CMK (cell line): ENCODE measurements around the gene ILRUN.
"Not testable (repeated sequence)": the region's sequence is repeated elsewhere in the genome, so short reads cannot be mapped to it uniquely, and the experiment has no call there.

Experiments used
- DNase-seq: peaks from one replicate; pipeline ENCODE4 v3.0.0-alpha.2; 2010; ENCODE audit warnings: low read depth

The ILRUN gene

DNA sequence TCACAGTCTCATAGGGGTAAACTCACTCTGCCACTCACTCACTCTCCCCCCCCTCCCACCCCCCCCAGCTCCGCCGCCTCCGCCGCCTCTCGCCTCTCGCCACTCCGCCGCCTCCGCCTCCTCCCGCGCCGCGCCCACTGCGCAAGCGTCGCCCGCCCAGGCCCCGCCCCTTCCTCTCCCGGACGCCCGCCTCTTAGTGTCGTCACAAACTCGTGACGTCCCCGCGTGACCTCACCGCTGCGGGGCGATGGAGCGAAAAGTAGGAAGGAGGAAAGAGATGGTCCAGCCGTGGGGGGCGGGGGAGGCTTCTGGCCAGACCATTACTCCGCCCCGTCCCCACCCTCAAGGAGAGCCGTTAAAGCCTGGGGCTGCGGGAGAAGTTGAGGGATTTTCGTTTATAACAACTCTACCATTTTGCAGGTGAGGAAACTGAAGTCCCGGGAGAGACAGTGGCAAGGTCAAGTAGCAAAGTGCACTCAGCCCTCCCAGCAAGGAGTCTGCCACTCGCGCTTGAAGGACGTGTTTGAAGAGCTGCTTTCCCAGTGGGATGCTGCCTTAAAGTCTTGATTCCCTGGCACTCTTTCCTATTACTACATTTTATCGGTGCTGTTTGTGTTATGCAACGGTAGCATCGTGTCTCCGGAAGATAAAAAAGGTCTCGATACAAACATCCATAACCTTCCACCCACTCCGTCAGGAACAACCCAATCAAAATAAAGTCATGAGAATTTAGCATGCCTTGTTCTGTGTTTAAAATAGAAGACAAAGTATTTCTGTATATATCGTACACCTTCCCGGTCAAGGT lies at the start of gene ILRUN:
Gene ILRUN (minus strand): TSS at position 29 of the 805 bp plus-strand sequence. CDS start 164 bp downstream, outside the sequence.
- peak; percentile 85 for DNase-seq

GRCh38 chr6:34745277-34746103 lies 48.9 kb upstream of the ILRUN start:
- no peak for DNase-seq

- DNase-seq, result not testable (repeated sequence)
Measured at GRCh38 chr6:34744294-34744647, 47.7 kb upstream of the ILRUN start.

- DNase-seq, result no peak
Measured at GRCh38 chr6:34743625-34744293, 47.2 kb upstream of the ILRUN start.

GRCh38 chr6:34742094-34742493 lies 45.5 kb upstream of the ILRUN start:
- DNase-seq, result no peak

DNA sequence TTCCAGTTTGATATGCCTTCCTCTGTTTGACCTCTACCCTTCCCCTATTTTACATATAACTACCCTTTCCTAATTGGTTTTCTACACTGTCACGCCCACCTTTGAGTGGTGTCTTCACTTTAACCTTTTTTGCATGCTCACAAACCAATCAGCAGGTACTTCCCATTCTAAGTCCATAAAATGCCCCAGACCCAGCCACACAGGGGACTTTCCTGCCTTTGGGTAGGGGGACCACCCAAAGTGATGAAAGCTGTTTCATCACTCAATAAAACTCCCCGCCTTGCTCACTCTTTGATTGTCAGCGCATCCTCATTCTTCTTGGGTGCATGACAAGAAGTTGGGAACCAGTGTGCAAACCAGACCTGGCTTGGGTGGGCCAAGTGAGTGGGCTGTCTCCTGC lies 40.3 kb upstream of the ILRUN start:
- no peak for DNase-seq

GRCh38 chr6:34731393-34732060 lies 35.0 kb upstream of the ILRUN start:
- DNase-seq, result no peak

GRCh38 chr6:34729631-34730470 lies 33.3 kb upstream of the ILRUN start:
- no peak for DNase-seq

DNA sequence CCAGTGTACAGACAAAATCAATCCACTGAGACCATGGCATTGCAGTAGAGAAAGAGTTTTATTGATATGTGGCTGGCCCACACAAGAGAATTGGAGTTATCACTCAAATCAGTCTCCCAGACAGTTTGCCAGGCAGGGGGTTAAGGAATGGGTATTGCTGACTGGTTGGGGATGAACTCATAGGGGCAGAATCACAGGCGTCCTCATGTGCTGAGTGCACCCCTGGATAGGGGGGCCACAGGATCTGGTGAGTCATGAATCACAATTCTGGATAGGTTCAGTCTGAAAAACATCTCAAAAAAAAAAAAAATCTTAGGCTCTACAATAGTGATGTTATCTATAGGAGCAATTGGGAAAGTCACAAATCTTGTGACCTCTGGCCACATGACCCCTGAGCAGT lies 29.5 kb upstream of the ILRUN start:
- no peak for DNase-seq

- DNase-seq, result no peak
Measured at GRCh38 chr6:34723203-34723602, 26.6 kb upstream of the ILRUN start.

DNA sequence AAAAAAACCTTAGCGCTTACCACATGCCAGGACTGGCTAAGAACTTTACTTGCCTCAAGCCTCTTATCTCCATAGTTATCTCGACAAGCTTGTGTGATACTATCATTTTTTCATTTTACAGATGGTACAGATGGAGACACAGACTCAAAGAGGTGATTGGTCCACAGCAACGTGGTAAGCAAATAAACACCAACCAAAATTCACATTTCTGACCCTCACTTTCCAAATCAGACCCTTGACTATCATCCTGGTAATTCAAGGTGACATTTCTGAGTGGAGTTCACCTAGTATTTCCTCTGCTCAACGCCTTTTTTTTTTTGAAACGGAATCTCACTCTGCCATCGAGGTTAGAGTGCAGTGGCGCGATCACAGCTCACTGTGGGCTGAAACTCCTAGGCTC lies 25.9 kb upstream of the ILRUN start:
- DNase-seq, result no peak

GRCh38 chr6:34720160-34720559 lies 23.6 kb upstream of the ILRUN start:
- not testable (repeated sequence) for DNase-seq

DNA sequence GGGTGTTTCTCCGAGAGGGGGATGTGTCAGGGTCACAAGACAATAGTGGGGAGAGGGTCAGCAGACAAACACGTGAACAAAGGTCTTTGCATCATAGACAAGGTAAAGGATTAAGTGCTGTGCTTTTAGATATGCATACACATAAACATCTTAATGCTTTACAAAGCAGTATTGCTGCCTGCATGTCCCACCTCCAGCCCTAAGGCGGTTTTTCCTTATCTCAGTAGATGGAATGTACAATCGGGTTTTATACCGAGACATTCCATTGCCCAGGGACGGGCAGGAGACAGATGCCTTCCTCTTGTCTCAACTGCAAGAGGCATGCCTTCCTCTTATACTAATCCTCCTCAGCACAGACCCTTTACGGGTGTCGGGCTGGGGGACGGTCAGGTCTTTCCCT lies 23.1 kb upstream of the ILRUN start:
- not testable (repeated sequence) for DNase-seq

GRCh38 chr6:34718976-34719375 lies 22.4 kb upstream of the ILRUN start:
- no peak for DNase-seq

DNA sequence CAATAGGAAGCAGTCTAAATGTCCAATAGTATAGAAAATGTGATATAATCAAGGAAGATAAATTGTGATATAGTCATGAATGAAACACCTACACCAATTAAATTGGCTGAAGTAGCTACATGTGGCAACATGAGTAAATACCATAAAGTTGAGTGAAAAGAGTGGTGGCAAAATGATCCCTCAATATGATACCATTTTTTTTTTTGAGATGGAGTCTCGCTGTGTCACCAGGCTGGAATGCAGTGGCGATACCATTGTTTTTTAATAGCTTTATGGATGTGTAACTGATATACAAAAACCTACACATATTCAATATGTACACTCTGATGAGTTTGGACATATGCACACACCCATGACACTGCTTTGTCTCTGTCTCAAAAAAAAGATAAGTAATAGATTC lies 20.9 kb upstream of the ILRUN start:
- no peak for DNase-seq

- no peak for DNase-seq
Measured at GRCh38 chr6:34714663-34715062, 18.1 kb upstream of the ILRUN start.

DNA sequence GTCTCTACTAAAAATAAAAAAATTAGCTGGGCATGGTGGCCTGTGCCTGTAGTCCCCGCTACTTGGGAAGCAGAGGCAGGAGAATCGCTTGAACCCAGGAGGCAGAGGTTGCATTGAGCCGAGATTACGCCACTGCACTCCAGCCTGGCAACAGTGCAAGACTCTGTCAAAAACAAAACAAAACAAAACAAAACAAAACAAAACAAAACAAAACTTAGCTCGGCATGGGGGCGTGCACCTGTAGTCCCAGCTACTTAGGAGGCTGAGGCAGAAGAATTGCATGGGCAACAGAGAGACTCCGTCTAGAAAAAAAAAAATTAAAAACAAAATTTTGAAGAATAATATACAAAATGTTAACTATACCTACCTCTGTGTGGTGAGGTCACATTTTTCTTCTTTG lies 16.3 kb upstream of the ILRUN start:
- DNase-seq, result not testable (repeated sequence)

DNA sequence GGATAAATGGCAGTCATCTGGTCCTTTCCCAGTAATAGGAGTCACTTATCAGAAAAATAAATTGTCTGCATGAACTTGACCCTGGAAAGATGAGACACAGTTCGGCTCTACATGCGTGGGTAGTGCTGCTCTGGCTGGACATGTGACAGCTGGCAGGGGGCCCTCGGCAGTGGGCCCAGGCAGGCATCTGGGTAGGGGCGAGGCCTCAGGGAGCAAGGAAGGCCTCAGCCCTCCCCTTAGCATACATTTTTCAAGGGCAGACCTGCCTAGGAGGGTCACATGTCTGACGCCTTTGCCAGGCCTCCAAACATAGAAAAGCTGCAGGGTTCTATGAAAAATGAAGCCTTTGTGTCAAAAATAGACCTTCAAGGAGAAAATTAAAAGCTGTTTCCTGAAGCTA lies 12.8 kb upstream of the ILRUN start:
- DNase-seq, result no peak

DNA sequence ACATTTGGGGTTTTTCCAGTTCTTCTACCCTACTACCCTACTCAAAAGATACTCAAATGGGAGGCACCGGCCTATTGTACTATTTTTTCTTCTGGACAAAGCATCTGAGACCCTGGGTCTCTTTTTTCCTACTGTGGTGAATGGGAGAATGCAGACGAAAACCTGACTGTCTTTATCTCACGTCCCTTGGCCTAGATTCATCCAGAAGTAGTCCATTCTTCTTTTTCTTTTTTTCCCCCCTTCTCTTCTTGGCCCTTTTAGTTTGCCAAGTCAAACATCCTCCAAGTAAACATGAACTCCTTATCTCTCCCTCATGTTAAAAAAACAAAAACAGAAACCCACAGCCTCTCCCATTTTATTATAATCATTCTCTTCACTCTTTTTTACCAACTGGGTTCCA lies 8.7 kb upstream of the ILRUN start:
- DNase-seq, result no peak

GRCh38 chr6:34701199-34701598 lies 4.6 kb upstream of the ILRUN start:
- DNase-seq, result no peak

DNA sequence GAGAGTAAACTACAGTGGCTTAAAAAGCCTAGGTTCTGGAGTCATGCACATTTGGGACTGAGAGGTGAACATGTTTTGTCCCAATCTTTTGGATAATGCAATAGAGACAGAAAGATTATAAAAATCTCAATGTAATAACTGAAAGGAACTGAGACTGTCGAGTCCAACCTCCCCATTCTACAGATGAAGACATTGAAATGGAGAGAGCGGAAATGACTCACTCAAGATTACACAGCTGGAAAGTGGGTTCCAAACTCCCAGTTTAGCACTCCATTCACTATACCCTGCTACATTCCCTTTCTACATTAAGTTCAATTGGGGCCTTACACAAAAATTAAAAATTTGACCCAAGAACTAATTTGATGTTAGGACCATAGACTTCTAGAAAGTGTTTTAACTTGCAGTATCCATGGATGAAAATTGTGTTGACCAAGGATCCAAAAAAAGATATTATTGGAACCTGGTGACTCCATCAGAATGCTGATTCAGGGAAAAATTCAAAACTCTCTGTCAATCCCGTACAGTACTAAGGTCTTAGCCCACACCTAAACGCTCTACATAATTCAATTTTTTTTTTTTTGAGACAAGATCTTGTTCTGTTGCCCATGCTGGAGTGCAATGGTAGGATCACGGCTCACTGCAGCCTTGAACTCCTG lies 1.5 kb upstream of the ILRUN start:
- DNase-seq, result no peak
